Measurements from ENCODE around the gene GPC5.

The GPC5 gene

GRCh38 chr13:92589955-92590354, 1191.5 kb downstream of the GPC5 start:
- peak; percentile 6 for DNase-seq

- peak; percentile 12 for DNase-seq
Measured at GRCh38 chr13:92590503-92590908, 1192.1 kb downstream of the GPC5 start.

GRCh38 chr13:92591117-92591516, 1192.7 kb downstream of the GPC5 start:
- no peak for DNase-seq

GRCh38 chr13:92592757-92593156, 1194.3 kb downstream of the GPC5 start:
- DNase-seq: no peak

GRCh38 chr13:92602560-92602959, 1204.1 kb downstream of the GPC5 start:
- no peak for DNase-seq

- DNase-seq: no peak
Measured at GRCh38 chr13:92609376-92609775, 1211.0 kb downstream of the GPC5 start.

- no peak for DNase-seq
Measured at GRCh38 chr13:92612892-92613291, 1214.5 kb downstream of the GPC5 start.

- no peak for DNase-seq
Measured at GRCh38 chr13:92613921-92614320, 1215.5 kb downstream of the GPC5 start.

GRCh38 chr13:92621985-92622384, 1223.6 kb downstream of the GPC5 start:
- no peak for DNase-seq

GRCh38 chr13:92622905-92623304, 1224.5 kb downstream of the GPC5 start:
- DNase-seq: no peak

GRCh38 chr13:92626274-92626673, 1227.9 kb downstream of the GPC5 start:
- DNase-seq: no peak

- no peak for DNase-seq
Measured at GRCh38 chr13:92640936-92641335, 1242.5 kb downstream of the GPC5 start.

- DNase-seq: no peak
Measured at GRCh38 chr13:92649140-92649813, 1250.9 kb downstream of the GPC5 start.

GRCh38 chr13:92656103-92656502, 1257.7 kb downstream of the GPC5 start:
- no peak for DNase-seq

GRCh38 chr13:92656648-92657047, 1258.2 kb downstream of the GPC5 start:
- DNase-seq: no peak

- no peak for DNase-seq
Measured at GRCh38 chr13:92657565-92657964, 1259.1 kb downstream of the GPC5 start.

- DNase-seq: no peak
Measured at GRCh38 chr13:92658293-92658692, 1259.9 kb downstream of the GPC5 start.

GRCh38 chr13:92661406-92661805, 1263.0 kb downstream of the GPC5 start:
- DNase-seq: no peak

- DNase-seq: no peak
Measured at GRCh38 chr13:92668157-92668556, 1269.7 kb downstream of the GPC5 start.

GRCh38 chr13:92670096-92670495, 1271.7 kb downstream of the GPC5 start:
- DNase-seq: no peak

GRCh38 chr13:92671821-92672220, 1273.4 kb downstream of the GPC5 start:
- DNase-seq: no peak

GRCh38 chr13:92676246-92676645, 1277.8 kb downstream of the GPC5 start:
- DNase-seq: no peak

- no peak for DNase-seq
Measured at GRCh38 chr13:92677571-92677970, 1279.2 kb downstream of the GPC5 start.

GRCh38 chr13:92679602-92680001, 1281.2 kb downstream of the GPC5 start:
- DNase-seq: no peak

- DNase-seq: no peak
Measured at GRCh38 chr13:92681239-92681638, 1282.8 kb downstream of the GPC5 start.
